H1 (cell line): ENCODE data around the gene NKX6-1. TPM values are rescaled to one million over a fixed set of nuclear protein-coding genes. Genes with fewer than 3 reads are reported as not detected.

ENCODE experiments used
- CTCF ChIA-PET: fragments of 300-600 bp; sonication (Branson Sonifier 250); formaldehyde crosslinking; loops from one replicate; lab custom pipeline; 2021; ENCODE audit not compliant: partially characterized antibody; lab: Charles Lee
- POLR2A ChIA-PET: fragments of 300-600 bp; sonication (Branson Sonifier 250); formaldehyde crosslinking; loops from one replicate; lab custom pipeline; 2021; ENCODE audit warnings: inconsistent platforms; ENCODE audit not compliant: partially characterized antibody; lab: Charles Lee
- DNase-seq, 2 experiments: peaks; one replicate each; pipeline versions ENCODE4 v3.0.0 to v3.0.0-alpha.2; 2010 to 2022; ENCODE audit warnings: low spot score in 2 of 2, low read depth in 1 of 2, mixed read lengths in 1 of 2
- FAIRE-seq: peaks from 2 replicates; lab custom pipeline; 2011; peaks lifted over from hg19 to GRCh38; lab: Jason Lieb, UNC
- H2AFZ ChIP-seq: 2 replicates; pipeline ENCODE4 v1.8.1; 2012; ENCODE audit warnings: low read length, inconsistent platforms
- H2AK5ac ChIP-seq: 2 replicates; pipeline ENCODE4 v1.6.1; 2013; ENCODE audit warnings: low read depth, low read length
- H2BK120ac ChIP-seq: replicated peaks from 2 replicates; pipeline ENCODE3; 2013; ENCODE audit warnings: low read depth, low read length, inconsistent platforms
- H2BK12ac ChIP-seq: 2 replicates; pipeline ENCODE4 v1.6.1; 2013; ENCODE audit warnings: low read depth, low read length
- H2BK15ac ChIP-seq: 2 replicates; pipeline ENCODE4 v1.6.1; 2013; ENCODE audit warnings: low read length
- H2BK20ac ChIP-seq: 2 replicates; pipeline ENCODE4 v1.6.1; 2013; ENCODE audit warnings: low read length
- H2BK5ac ChIP-seq: 2 replicates; pipeline ENCODE4 v1.6.1; 2013; ENCODE audit warnings: low read depth, low read length
- H3K14ac ChIP-seq: 2 replicates; pipeline ENCODE4 v1.6.1; 2013; ENCODE audit warnings: inconsistent platforms; ENCODE audit not compliant: insufficient read length
- H3K18ac ChIP-seq: 2 replicates; pipeline ENCODE4 v1.6.1; 2013; ENCODE audit warnings: low read length; ENCODE audit errors: extremely low read depth
- H3K23ac ChIP-seq: 2 replicates; pipeline ENCODE4 v1.6.1; 2013; ENCODE audit warnings: inconsistent platforms; ENCODE audit not compliant: insufficient read length
- H3K23me2 ChIP-seq: 2 replicates; pipeline ENCODE4 v1.6.1; 2013; ENCODE audit warnings: low read depth, low read length
- H3K27ac ChIP-seq: 2 replicates; pipeline ENCODE4 v1.6.1; 2011; ENCODE audit warnings: low read depth, low read length, inconsistent platforms
- H3K27me3 ChIP-seq, 4 experiments: replicated peaks in 1 of 4; 1 replicate in 1 of 4; 2 replicates in 3 of 4; pipeline versions ENCODE4 v1.6.1 to v1.8.1; 2011 to 2013; ENCODE audit warnings: low read length in 3 of 4, mild to moderate bottlenecking in 3 of 4, inconsistent platforms in 2 of 4, mixed read lengths in 2 of 4, moderate library complexity in 1 of 4; ENCODE audit not compliant: control insufficient read depth in 3 of 4, insufficient read depth in 3 of 4; ENCODE audit errors: extremely low read depth in 1 of 4
- H3K36me3 ChIP-seq, 4 experiments: 2 replicates each; pipeline versions ENCODE4 v1.6.1 to v1.8.1; 2011 to 2013; ENCODE audit warnings: mild to moderate bottlenecking in 4 of 4, low read length in 3 of 4, moderate library complexity in 2 of 4, control low read depth in 1 of 4, inconsistent platforms in 1 of 4; ENCODE audit not compliant: insufficient read depth in 4 of 4, control insufficient read depth in 2 of 4
- H3K4ac ChIP-seq: replicated peaks from 2 replicates; pipeline ENCODE3; 2013; ENCODE audit warnings: low read length, low read depth, mixed read lengths, inconsistent platforms; ENCODE audit not compliant: insufficient read length
- H3K4me1 ChIP-seq, 4 experiments: replicated peaks in 1 of 4; 1 replicate in 1 of 4; 2 replicates in 3 of 4; pipeline versions ENCODE4 v1.6.1 to v1.8.1; 2011 to 2013; ENCODE audit warnings: low read length in 3 of 4, inconsistent platforms in 2 of 4, mixed read lengths in 1 of 4; ENCODE audit not compliant: insufficient read depth in 4 of 4, control insufficient read depth in 3 of 4
- H3K4me2 ChIP-seq, 2 experiments: 2 replicates each; pipeline versions ENCODE4 v1.6.1 to v1.8.1; 2011 to 2013; ENCODE audit warnings: low read depth in 2 of 2, low read length in 2 of 2, control low read depth in 1 of 2, inconsistent platforms in 1 of 2, mild to moderate bottlenecking in 1 of 2; ENCODE audit not compliant: insufficient read depth in 1 of 2
- H3K4me3 ChIP-seq, 4 experiments: fragments of 200-600, 300-600 bp in 1 of 4; sonication (generic), shearing (Covaris generic), sonication (Bioruptor Twin) in 1 of 4; 2 replicates each; pipeline versions ENCODE4 v1.5.1 to v1.8.1; 2011 to 2016; ENCODE audit warnings: low read length in 4 of 4, low read depth in 3 of 4, control low read depth in 2 of 4, inconsistent platforms in 2 of 4, mild to moderate bottlenecking in 2 of 4, mixed read lengths in 1 of 4, moderate library complexity in 1 of 4; ENCODE audit not compliant: insufficient read depth in 2 of 4; ENCODE audit errors: extremely low read depth in 1 of 4
- H3K56ac ChIP-seq: replicated peaks from 2 replicates; pipeline ENCODE3; 2013; ENCODE audit warnings: low read depth, mild to moderate bottlenecking, mixed read lengths, low read length, inconsistent platforms; ENCODE audit not compliant: insufficient read length
- H3K79me1 ChIP-seq: 2 replicates; pipeline ENCODE4 v1.6.1; 2013; ENCODE audit warnings: low read depth, low read length, control low read depth
- H3K79me2 ChIP-seq, 2 experiments: 2 replicates each; pipeline versions ENCODE4 v1.6.1 to v1.8.1; 2012 to 2013; ENCODE audit warnings: low read length in 2 of 2, mild to moderate bottlenecking in 2 of 2, inconsistent platforms in 1 of 2; ENCODE audit not compliant: insufficient read depth in 2 of 2, control insufficient read depth in 1 of 2
- H3K9ac ChIP-seq, 4 experiments: replicated peaks in 1 of 4; 1 replicate in 1 of 4; 2 replicates in 3 of 4; pipeline versions ENCODE4 v1.6.1 to v1.8.1; 2011 to 2013; ENCODE audit warnings: low read depth in 3 of 4, low read length in 3 of 4, control low read depth in 2 of 4, mild to moderate bottlenecking in 2 of 4, moderate library complexity in 2 of 4, inconsistent platforms in 1 of 4; ENCODE audit errors: extremely low read depth in 1 of 4
- H3K9me3 ChIP-seq, 2 experiments: 2 replicates each; pipeline versions ENCODE4 v1.6.1 to v1.8.1; 2012 to 2013; ENCODE audit warnings: mild to moderate bottlenecking in 2 of 2, moderate library complexity in 2 of 2, control low read depth in 1 of 2, inconsistent platforms in 1 of 2, low read depth in 1 of 2, low read length in 1 of 2, mixed read lengths in 1 of 2; ENCODE audit not compliant: insufficient read depth in 2 of 2
- H4K20me1 ChIP-seq, 2 experiments: replicated peaks in 1 of 2; 2 replicates each; pipeline versions ENCODE3 to v1.8.1; 2011 to 2013; ENCODE audit warnings: inconsistent platforms in 2 of 2, low read length in 2 of 2, mild to moderate bottlenecking in 1 of 2; ENCODE audit not compliant: insufficient read depth in 2 of 2, control insufficient read depth in 1 of 2
- H4K5ac ChIP-seq: 2 replicates; pipeline ENCODE4 v1.6.1; 2013; ENCODE audit warnings: low read length, low read depth, mixed read lengths, inconsistent platforms; ENCODE audit not compliant: insufficient read length
- H4K8ac ChIP-seq: 2 replicates; pipeline ENCODE4 v1.8.0; 2013; ENCODE audit warnings: mild to moderate bottlenecking, moderate library complexity, low read length, inconsistent platforms; ENCODE audit not compliant: insufficient read depth; ENCODE audit errors: extremely low read depth
- H4K91ac ChIP-seq: replicated peaks from 2 replicates; pipeline ENCODE3; 2013; ENCODE audit warnings: low read length, mixed read lengths, inconsistent platforms; ENCODE audit not compliant: insufficient read length
- ATF3 ChIP-seq: IDR thresholded peaks from 2 replicates; pipeline ENCODE4 v1.6.1; 2011; ENCODE audit warnings: low read depth, mild to moderate bottlenecking, low read length; ENCODE audit not compliant: insufficient read depth
- CEBPB ChIP-seq: IDR thresholded peaks from 2 replicates; pipeline ENCODE4 v1.6.1; 2012; ENCODE audit warnings: low read depth, low read length
- CHD1 ChIP-seq: IDR thresholded peaks from 2 replicates; pipeline ENCODE4 v1.6.1; 2012; ENCODE audit warnings: low read depth, low read length, improper control_type of control experiment
- GTF2F1 ChIP-seq: IDR thresholded peaks from 2 replicates; pipeline ENCODE4 v1.6.1; 2012; ENCODE audit warnings: low read depth, low read length, improper control_type of control experiment, borderline replicate concordance
- HDAC6 ChIP-seq: IDR thresholded peaks from one replicate; pipeline ENCODE4 v1.7.1; 2012; ENCODE audit warnings: low read depth, mild to moderate bottlenecking, inconsistent platforms, low read length, moderate library complexity
- JUN ChIP-seq: IDR thresholded peaks from 2 replicates; pipeline ENCODE4 v1.6.1; 2011; ENCODE audit warnings: low read depth, mild to moderate bottlenecking, improper control_type of control experiment, low read length
- MAX ChIP-seq: IDR thresholded peaks from 2 replicates; pipeline ENCODE4 v1.6.1; 2012; ENCODE audit warnings: inconsistent platforms
- POU5F1 ChIP-seq: IDR thresholded peaks from 2 replicates; pipeline ENCODE4 v1.6.1; 2011; ENCODE audit warnings: low read depth, mild to moderate bottlenecking, low read length, moderate library complexity
- TAF7 ChIP-seq: optimal IDR thresholded peaks from 2 replicates; pipeline ENCODE3; 2011; ENCODE audit warnings: low read depth, mild to moderate bottlenecking, inconsistent platforms, low read length, moderate library complexity, borderline replicate concordance
- TEAD4 ChIP-seq: IDR thresholded peaks from 2 replicates; pipeline ENCODE4 v1.6.1; 2012; ENCODE audit warnings: low read depth, low read length, inconsistent platforms, mixed read lengths
- WGBS, 2 experiments: shearing (Covaris generic) in 1 of 2; methylation state at CpG; one replicate each; pipeline versions ENCODE4 v1.1.6 to v1.1.7; 2013 to 2015; ENCODE audit warnings: low lambda C conversion rate in 2 of 2, mixed read lengths in 2 of 2, inconsistent platforms in 1 of 2, low coverage in 1 of 2, missing lambda C conversion rate in 1 of 2; ENCODE audit not compliant: insufficient replicate concordance in 2 of 2, insufficient coverage in 1 of 2, insufficient read length in 1 of 2; ENCODE audit errors: extremely low coverage in 1 of 2, missing lambda C conversion rate in 1 of 2; 5-methylcytosine and 5-hydroxymethylcytosine counted together
- polyA plus RNA-seq, 7 experiments: library from polyadenylated mRNA; depleted of rRNA in 3 of 7; stranded (reverse) in 5 of 7; unstranded in 2 of 7; fragments of >200 nt in 5 of 7; fragments of 200-250 nt in 2 of 7; gene quantifications; 1 replicate in 5 of 7; 2 replicates in 1 of 7; 4 replicates in 1 of 7; pipeline versions ENCODE4 v1.2.1 to v1.2.3, GENCODE V29; 2011 to 2013; ENCODE audit warnings: missing spikeins in 2 of 7, mixed read lengths in 2 of 7
- total RNA-seq: library from RNA; stranded (reverse); fragmentation: NEBNext Ultra II Directional; extraction: Animal tissue kit (Norgen Biotek cat#: 25700); gene quantifications from 2 replicates; pipeline ENCODE4 v1.2.1, GENCODE V29; 2021

Gene NKX6-1
- total and polyA plus RNA-seq, 2 of the 8 experiments (the other 6 are each of a cell fraction or from before 2014, with no cell fraction given): 0.03 to 0.45 TPM

GRCh38 chr4:84490663-84491062 lies 8.4 kb downstream of the NKX6-1 start:
- ChIA-PET POLR2A (no interaction called here), CTCF (interaction anchor here (0.7 to 5.1 kb wide), 6 partner anchors 8 to 220 kb away, joined by 3 to 55 read pairs (median 10); no protein-coding TSS in a partner anchor)
- H3K56ac ChIP-seq: no peak overlapping the region
- H3K36me3 ChIP-seq: no peaks in the 10 kb centered on the region
- no peak overlapping the region for H3K18ac ChIP-seq
- peaks cover 12% of the 10 kb centered on the region; the same call in 1 of the 2 replicates for H3K23me2 ChIP-seq
- H4K91ac ChIP-seq: no peak overlapping the region
- TF ChIP-seq TAF7 (no peak), MAX (no peak), TEAD4 (no peak), ATF3 (no peak), JUN (no peak), HDAC6 (no peak), POU5F1 (no peak), CEBPB (no peak), GTF2F1 (no peak), CHD1 (no peak)
- H2AFZ ChIP-seq: no peak overlapping the region
- no peak overlapping the region for H4K5ac ChIP-seq
- H2BK5ac ChIP-seq: no peak overlapping the region
- H3K79me1 ChIP-seq: no peaks in the 10 kb centered on the region
- H3K9me3 ChIP-seq: no peaks in the 10 kb centered on the region
- H3K79me2 ChIP-seq: no peaks in the 10 kb centered on the region
- 0% methylated on average over 1 of the region's 1 CpG; no CpG with 5 or more reads in 1 of the 2 experiments for WGBS, 2 experiments
- peaks cover 49 to 96% (median 85%) of the 10 kb centered on the region in 4 experiments for H3K27me3 ChIP-seq
- no peak overlapping the region for H2BK15ac ChIP-seq
- H3K27ac ChIP-seq: no peak overlapping the region
- H4K20me1 ChIP-seq: peaks cover 0 to 4% of the 10 kb centered on the region in 2 experiments
- H2AK5ac ChIP-seq: no peak overlapping the region
- no peak overlapping the region for H2BK12ac ChIP-seq
- DNase-seq: no peak
- no peak overlapping the region for H2BK20ac ChIP-seq
- H3K4me3 ChIP-seq: no peak overlapping the region
- H3K14ac ChIP-seq: no peak overlapping the region
- H3K9ac ChIP-seq: no peak overlapping the region
- H4K8ac ChIP-seq: no peak overlapping the region
- H3K23ac ChIP-seq: no peak overlapping the region
- no peak overlapping the region for H3K4ac ChIP-seq
- no peak overlapping the region for H2BK120ac ChIP-seq
- H3K4me2 ChIP-seq: no peak overlapping the region
- peaks cover 3 to 8% (median 3%) of the 10 kb centered on the region in 4 experiments; a peak in 6 of 7 replicates for H3K4me1 ChIP-seq
- no peak for FAIRE-seq
